ENCODE results near the gene BPGM.

The BPGM gene

DNA sequence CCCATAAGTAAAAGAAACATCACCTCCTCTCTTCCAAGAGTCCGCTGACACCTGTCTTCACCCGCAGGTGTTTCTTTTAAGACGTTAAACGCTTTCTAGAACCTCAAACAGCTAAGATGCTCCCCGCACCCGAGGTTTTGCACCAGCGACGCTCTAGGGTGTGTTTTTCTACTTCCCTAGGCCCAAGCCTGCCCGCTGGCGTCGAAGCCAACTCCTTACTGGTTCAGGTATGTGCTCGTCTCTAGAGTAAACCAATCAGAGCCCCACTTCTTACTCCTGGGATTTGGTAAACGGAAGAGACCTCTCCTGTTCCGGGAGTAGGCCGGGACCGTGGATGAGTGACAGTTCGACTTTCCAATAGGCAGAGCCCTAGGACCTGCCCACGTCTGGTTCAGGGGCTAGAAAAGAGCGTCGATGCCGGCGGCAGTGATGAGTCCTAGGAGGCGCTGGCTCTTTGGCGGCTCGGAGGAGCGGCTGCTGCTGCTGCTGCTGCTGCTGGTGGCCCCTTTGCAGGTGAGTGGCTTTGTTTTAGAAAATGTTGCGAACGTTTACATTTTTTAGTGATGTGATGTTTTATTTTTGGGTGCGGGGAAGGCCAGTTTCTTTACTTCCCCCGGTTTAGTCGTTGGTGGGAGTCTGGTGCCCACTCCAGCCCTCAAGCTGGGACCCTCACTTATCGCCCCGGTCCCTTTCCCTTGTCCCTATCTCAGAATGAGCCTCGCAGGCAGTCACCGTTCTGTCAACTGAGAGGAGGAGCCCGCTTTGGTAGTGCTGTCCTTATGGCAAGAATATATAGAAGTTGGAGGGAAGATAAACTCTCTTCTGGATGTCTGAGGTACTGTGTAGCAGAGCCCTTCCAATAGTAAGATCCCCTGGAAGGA, at the start of gene BPGM:
Gene BPGM (plus strand): TSS at position 429 of the 881 bp plus-strand sequence. CDS start 14,655 bp downstream, outside the sequence.
- peaks cover 15% of the 10 kb centered on the region for H3K4me1 Mint-ChIP-seq
- H3K36me3 Mint-ChIP-seq = peaks cover 6% of the 10 kb centered on the region
- no peaks in the 10 kb centered on the region for H3K27me3 Mint-ChIP-seq
- no peak within 1 kb of the TSS for H3K27ac Mint-ChIP-seq
- no peak within 1 kb of the TSS for H3K4me3 Mint-ChIP-seq
- H3K9me3 Mint-ChIP-seq = peaks cover 2% of the 10 kb centered on the region
- DNase-seq (ENCODE audit: low spot score in 2 of 2) (peak; percentile 89 to 97), ATAC-seq (ENCODE audit: low read depth) (peak; percentile 90)

DNA sequence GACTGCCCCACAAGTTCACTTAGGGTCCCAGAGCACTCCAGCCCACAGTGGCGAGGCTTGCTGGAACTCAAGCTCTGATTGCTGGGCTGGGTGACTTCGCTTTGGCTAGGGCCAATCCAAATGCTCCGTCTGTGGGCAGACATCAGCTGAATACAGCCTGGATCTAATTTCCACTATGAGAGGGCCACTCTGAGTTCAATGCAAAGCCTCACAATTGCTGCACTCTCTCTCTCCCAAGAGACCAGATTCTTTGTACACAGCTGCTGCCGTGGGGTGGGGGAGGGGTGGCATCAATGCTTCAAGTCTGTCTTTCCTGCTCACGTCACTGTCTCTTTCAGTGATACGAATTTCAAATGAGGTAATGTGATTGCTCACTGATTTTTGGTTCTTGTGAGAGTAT, 47.3 kb upstream of the BPGM start:
- Mint-ChIP-seq H3K9me3 (peaks cover 7% of the 10 kb centered on the region), H3K4me3 (no peak overlapping the region), H3K36me3 (no peaks in the 10 kb centered on the region), H3K4me1 (peaks cover 2% of the 10 kb centered on the region), H3K27me3 (no peaks in the 10 kb centered on the region), H3K27ac (no peak overlapping the region)
- DNase-seq (ENCODE audit: low spot score in 2 of 2) = no peak
- ATAC-seq (ENCODE audit: low read depth) = no peak

DNA sequence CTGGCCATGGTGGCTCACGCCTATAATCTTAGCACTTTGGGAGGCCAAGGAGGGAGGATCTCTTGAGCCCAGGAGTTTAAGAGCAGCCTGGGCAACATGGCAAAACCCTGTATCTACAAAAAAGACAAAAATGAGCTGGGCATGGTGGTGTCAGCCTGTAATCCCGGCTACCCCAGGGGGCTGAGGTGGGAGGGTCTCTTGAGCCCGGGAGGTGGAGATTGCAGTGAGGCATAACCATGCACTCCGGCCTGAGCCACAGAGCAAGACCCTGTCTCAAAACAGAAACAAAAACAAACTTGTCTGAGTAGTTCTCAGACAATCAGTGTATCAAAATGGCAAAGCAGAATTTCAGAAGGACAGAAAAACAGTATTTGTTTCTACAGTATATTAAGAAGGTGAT, 45.2 kb upstream of the BPGM start:
- ATAC-seq (ENCODE audit: low read depth) (no peak), DNase-seq (ENCODE audit: low spot score in 2 of 2) (no peak)
- peaks cover 1% of the 10 kb centered on the region for H3K27me3 Mint-ChIP-seq
- no peaks in the 10 kb centered on the region for H3K36me3 Mint-ChIP-seq
- peaks cover 4% of the 10 kb centered on the region for H3K4me1 Mint-ChIP-seq
- H3K4me3 Mint-ChIP-seq = no peak overlapping the region
- H3K9me3 Mint-ChIP-seq = peaks cover 7% of the 10 kb centered on the region
- H3K27ac Mint-ChIP-seq = no peak overlapping the region

DNA sequence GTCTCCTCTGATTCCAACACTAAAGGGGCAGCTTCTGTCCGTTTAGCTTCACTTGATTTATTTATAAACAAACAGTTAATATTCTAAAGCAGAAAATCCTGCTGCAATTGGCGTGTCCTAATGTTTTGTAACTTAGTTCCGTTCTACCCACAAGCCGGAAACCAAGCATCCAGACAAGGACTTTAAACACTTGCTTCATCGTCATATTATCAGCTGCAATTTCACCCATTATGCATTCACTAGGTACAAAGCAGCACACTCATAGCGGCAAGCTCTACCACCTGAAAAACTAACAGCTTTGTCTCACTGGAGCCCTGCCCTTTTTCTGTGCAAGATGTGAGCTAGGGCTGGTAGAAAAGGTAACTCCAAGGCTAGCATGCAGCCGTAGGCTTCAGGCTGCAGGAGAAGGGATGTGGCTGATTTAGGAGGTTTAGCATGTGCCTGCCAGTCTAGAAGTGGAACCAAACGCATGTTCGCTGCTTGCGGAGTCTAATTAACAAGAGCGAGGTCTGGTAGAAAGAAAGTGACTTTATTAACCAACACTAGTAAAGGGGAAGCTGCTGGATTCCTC, 43.7 kb upstream of the BPGM start:
- Mint-ChIP-seq H3K36me3 (no peaks in the 10 kb centered on the region), H3K4me3 (no peak overlapping the region), H3K27ac (no peak overlapping the region), H3K27me3 (peaks cover 7% of the 10 kb centered on the region), H3K4me1 (peaks cover 3% of the 10 kb centered on the region), H3K9me3 (peaks cover 5% of the 10 kb centered on the region)
- ATAC-seq (ENCODE audit: low read depth) = no peak
- DNase-seq (ENCODE audit: low spot score in 2 of 2) = no peak

DNA sequence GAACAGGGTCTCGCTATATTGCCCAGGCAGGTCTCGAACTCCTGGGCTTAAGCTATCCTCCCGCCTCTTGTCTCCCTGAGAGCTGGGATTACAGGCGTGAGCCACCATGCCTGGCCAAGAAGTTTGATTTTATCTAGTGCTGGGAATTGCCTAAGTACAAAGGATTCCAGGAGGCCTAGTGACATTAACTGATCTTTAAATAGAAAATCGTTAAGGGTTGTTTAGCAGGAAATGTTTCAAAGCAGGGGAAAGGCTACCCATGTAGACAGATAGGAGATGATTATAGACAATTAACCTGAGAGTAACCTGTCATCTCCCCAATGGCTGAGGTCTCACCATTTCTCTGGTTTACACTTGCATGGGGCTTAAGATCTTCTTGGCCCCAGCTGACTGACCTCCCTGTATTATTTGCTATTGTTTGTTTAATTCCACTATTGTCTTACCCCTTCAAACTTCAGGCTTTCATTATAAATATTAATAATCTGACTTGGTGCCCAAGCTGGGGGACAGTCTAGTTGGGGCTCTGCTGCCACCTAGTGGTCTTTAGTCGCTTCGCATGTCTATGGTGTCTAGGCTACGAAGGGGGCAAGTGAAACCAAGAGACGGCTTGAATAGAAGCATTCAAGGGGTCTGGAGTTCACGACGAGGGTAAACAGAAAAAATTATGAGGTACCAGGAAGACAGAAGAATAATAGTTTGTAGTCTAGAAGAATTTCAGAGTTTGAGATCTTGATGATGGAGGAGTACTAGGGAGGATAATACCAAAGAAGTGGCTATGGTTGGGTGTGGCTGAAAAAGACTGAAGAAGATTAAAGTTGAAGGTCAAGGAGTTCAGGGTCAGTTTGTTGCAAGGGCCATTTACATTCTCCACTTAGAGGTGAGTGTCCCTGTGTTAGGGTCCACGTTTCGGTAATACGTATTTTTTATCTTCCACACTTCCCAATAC, 40.4 kb upstream of the BPGM start:
- Mint-ChIP-seq H3K27ac (no peak overlapping the region), H3K4me3 (no peak overlapping the region), H3K4me1 (peaks cover 3% of the 10 kb centered on the region), H3K9me3 (no peaks in the 10 kb centered on the region), H3K27me3 (peaks cover 15% of the 10 kb centered on the region), H3K36me3 (no peaks in the 10 kb centered on the region)
- ATAC-seq (ENCODE audit: low read depth) = peak; percentile 92
- DNase-seq (ENCODE audit: low spot score in 2 of 2) = peak; percentile 54 to 58

DNA sequence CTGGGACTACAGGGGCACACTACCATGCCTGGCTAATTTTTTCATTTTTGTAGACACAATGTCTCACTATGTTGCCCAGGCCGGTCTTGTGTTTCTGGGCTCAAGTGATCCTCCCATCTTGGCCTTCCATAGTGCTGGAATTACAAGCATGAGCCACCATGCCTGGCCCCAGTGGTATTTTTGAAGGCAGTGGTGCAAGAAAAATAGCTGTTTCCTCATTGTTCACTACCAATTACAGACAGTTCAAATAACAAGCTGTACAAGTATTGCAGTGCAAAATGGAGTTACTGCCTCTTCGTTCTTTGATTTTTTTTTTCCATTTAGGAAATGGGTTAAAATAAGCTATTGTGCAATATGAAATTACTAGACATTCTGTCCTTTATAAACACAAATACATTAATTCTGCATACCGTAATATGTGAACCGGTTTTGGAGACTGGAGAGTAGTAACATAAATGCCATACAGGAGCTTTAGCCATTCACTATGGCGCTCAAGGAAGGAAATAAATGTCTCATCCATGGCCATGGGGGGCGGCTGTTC, 35.0 kb upstream of the BPGM start:
- DNase-seq (ENCODE audit: low spot score in 2 of 2) (no peak), ATAC-seq (ENCODE audit: low read depth) (no peak)
- H3K9me3 Mint-ChIP-seq = no peaks in the 10 kb centered on the region
- H3K4me1 Mint-ChIP-seq = no peaks in the 10 kb centered on the region
- no peaks in the 10 kb centered on the region for H3K36me3 Mint-ChIP-seq
- H3K4me3 Mint-ChIP-seq = no peak overlapping the region
- no peak overlapping the region for H3K27ac Mint-ChIP-seq
- peaks cover 21% of the 10 kb centered on the region for H3K27me3 Mint-ChIP-seq

DNA sequence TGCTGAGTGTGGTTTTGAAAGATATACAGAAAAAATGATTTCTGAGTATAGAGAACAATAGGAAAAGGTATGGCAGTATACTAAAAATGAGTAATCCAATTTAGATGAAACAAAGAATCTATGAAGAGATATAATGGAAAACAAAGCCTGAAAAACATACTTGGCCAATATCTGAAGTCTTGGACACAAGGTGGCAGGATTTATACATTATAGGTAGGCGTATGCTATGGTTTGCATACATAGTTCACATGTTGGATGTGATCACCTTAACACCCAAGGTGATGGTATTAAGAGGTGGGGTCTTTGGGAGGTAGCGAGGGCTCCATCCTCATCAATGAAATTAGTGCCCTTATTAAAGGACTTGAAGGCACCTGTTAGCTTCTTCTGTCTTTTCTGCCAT, 34.5 kb upstream of the BPGM start:
- Mint-ChIP-seq H3K27me3 (peaks cover 22% of the 10 kb centered on the region), H3K27ac (no peak overlapping the region), H3K9me3 (no peaks in the 10 kb centered on the region), H3K36me3 (no peaks in the 10 kb centered on the region), H3K4me3 (no peak overlapping the region), H3K4me1 (no peaks in the 10 kb centered on the region)
- ATAC-seq (ENCODE audit: low read depth) = no peak
- DNase-seq (ENCODE audit: low spot score in 2 of 2) = no peak

DNA sequence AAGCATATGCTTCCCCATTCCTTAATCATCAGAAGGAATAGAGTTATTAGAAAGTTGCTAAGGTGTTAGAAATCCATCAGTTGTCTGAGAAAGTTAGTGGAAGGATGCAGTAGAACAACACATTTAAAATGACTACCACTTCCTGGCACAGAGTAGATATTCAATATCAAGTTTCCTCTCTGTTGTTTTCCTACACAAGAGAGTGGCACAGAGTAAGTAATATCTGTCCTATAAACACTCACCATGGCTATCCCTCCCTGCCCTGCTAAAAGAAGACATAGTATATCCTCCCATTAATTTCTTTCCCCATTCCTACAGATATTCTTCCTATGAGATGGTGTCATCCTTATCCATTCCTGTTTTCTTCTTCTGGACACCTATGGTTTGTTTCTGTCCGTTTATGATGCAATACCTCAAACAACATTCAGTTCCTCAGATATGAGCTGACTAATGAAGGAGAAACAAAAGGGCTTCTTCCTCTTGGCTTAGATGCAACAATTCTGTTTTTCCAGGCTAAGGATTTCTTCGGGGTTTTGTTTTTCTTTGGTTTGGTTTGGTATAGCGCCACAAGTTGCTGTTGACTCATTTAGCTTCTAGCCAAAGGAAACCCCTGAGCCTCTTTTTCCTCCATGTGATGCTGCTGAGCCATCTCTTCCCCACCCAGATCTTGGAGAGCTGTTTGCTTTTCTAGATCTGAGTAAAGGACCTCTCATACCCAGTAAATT, 32.9 kb upstream of the BPGM start:
- Mint-ChIP-seq H3K9me3 (no peaks in the 10 kb centered on the region), H3K27ac (no peak overlapping the region), H3K27me3 (peaks cover 25% of the 10 kb centered on the region), H3K4me1 (no peaks in the 10 kb centered on the region), H3K36me3 (no peaks in the 10 kb centered on the region), H3K4me3 (no peak overlapping the region)
- DNase-seq (ENCODE audit: low spot score in 2 of 2) (no peak), ATAC-seq (ENCODE audit: low read depth) (no peak)

DNA sequence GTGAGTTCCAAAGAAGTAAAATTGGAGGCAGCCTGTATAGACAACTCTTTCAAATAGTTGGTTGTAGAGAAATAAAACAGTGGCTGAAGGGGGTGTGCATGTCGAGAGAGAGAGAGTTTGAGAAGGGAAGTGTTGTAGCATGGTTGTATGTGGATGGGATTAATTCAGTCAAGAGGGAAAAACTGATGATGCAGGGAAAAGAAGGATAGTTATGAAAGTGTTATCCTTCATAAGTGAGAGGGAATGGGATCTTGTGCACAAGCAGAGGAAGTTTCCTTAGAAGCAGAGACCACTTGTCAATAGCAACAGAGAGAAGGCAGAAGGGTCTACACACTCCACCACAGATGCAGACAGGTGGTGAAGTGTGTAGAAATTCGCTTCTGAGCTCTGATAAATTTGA, 30.0 kb upstream of the BPGM start:
- no peak for DNase-seq (ENCODE audit: low spot score in 2 of 2)
- no peaks in the 10 kb centered on the region for H3K4me1 Mint-ChIP-seq
- ATAC-seq (ENCODE audit: low read depth) = no peak
- H3K27ac Mint-ChIP-seq = no peak overlapping the region
- H3K36me3 Mint-ChIP-seq = no peaks in the 10 kb centered on the region
- peaks cover 19% of the 10 kb centered on the region for H3K27me3 Mint-ChIP-seq
- H3K9me3 Mint-ChIP-seq = no peaks in the 10 kb centered on the region
- no peak overlapping the region for H3K4me3 Mint-ChIP-seq

DNA sequence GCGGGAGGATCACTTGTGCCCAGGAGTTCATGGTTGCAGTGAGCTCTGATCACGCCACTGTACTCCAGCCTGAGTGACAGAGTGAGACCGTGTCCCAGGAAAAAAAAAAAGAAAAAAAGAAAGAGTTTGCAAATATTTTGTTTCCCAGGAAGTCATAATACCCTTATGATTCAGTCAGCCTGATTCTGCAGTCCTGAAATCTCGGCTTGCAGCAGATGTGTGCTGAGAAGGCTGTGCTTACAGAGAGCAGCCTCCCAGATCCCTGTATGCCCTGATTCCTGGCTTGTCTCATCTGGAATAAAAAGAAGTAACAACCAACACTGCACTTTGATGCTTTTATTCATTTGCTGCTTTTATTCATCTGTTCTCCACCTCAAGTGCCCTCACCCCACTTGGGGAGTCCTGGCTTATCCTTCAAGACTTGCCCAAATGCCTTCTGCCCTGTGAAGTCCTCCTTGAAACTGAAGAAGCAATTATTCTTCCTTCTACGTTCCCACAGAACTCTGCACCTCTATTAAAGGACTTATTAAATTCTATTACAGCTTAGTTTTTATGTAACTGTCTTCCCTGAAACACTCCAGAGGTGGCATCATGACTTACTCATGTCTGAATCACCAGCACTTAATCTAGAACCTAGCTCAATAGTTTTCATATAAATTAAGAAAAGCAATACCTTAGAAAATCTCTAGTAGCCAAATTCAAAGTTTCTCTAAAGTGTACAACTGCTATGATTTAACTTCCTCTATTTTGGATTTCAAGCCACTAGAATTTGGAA, 27.7 kb upstream of the BPGM start:
- ATAC-seq (ENCODE audit: low read depth) (no peak), DNase-seq (ENCODE audit: low spot score in 2 of 2) (no peak)
- Mint-ChIP-seq H3K4me1 (no peaks in the 10 kb centered on the region), H3K36me3 (no peaks in the 10 kb centered on the region), H3K27me3 (peaks cover 21% of the 10 kb centered on the region), H3K9me3 (no peaks in the 10 kb centered on the region), H3K27ac (no peak overlapping the region), H3K4me3 (no peak overlapping the region)

DNA sequence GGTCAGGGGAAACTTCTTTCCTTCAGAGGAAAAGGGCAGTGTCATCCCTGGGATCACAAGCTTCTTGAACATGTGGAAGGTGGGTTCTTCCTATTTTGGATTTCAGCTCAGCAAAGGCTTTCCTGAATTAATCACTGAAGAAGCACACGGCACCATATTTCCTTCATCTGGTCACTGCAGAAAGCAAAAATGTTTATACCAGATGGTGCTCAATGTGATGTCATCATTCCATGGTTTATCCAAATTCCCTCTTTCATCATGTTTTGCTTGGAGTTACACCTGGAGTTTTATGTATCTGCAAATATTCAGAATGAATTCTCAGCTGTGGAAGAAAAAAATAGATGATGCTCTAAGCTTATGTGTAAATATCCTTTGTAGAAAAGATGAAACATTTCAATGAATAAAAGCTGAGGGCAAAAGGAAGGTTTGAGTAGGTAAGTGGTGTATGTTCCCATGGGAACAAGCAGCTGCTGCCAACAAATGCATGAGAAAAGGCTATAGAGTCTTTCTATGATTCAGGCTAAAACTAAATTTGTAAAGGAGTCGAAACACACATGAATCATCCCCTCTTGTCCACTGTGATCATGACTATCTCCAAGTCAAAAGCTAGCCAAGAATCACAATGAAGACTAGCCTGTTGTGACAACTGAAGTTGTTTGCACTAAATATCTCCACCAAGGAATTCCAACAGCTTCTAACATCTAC, 26.9 kb upstream of the BPGM start:
- DNase-seq (ENCODE audit: low spot score in 2 of 2) (no peak), ATAC-seq (ENCODE audit: low read depth) (no peak)
- H3K27ac Mint-ChIP-seq = no peak overlapping the region
- H3K4me3 Mint-ChIP-seq = no peak overlapping the region
- peaks cover 21% of the 10 kb centered on the region for H3K27me3 Mint-ChIP-seq
- no peaks in the 10 kb centered on the region for H3K36me3 Mint-ChIP-seq
- H3K9me3 Mint-ChIP-seq = no peaks in the 10 kb centered on the region
- H3K4me1 Mint-ChIP-seq = no peaks in the 10 kb centered on the region

DNA sequence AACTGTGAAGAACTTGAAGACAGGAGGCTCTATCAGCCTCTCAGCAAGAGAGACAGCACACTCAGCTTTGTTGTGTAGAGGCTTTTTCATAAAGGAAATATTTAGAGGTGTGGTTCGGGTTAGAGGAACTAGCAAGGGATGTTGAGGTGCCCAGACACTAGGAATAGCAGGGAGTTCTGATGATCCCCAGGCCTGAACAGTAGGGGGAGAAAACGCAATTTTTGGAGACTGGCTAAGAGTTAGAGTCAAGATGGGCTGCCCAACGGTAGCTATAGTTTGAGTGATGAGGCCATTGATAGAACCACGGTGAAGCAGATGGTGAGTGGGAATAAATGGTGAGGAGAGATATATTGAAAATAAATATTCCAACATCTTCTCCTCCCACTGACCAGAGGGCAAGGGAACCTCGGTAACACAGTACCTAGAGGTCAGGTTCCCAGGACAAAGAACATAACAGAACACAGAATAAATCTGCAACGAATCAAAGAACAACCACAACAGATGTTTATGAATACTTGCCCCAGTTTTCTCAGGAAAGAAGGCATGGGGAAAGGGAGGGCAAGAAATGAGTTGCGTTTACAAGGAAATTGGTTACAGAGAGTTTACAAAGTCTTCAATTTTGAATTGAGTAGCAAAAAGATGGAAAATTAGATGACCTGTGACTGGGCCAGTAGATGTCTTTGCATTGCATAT, 24.2 kb upstream of the BPGM start:
- Mint-ChIP-seq H3K36me3 (no peaks in the 10 kb centered on the region), H3K4me3 (no peak overlapping the region), H3K9me3 (no peaks in the 10 kb centered on the region), H3K4me1 (no peaks in the 10 kb centered on the region), H3K27me3 (peaks cover 14% of the 10 kb centered on the region), H3K27ac (no peak overlapping the region)
- ATAC-seq (ENCODE audit: low read depth) = no peak
- DNase-seq (ENCODE audit: low spot score in 2 of 2) = no peak

All from memory B cell (primary cell).